HuH-7 (cell line): Measurements from ENCODE around the gene DSEL.

Source experiments
- DNase-seq: peaks from one replicate; pipeline ENCODE4 v3.0.0; 2011; ENCODE audit warnings: low spot score

Gene DSEL

DNA sequence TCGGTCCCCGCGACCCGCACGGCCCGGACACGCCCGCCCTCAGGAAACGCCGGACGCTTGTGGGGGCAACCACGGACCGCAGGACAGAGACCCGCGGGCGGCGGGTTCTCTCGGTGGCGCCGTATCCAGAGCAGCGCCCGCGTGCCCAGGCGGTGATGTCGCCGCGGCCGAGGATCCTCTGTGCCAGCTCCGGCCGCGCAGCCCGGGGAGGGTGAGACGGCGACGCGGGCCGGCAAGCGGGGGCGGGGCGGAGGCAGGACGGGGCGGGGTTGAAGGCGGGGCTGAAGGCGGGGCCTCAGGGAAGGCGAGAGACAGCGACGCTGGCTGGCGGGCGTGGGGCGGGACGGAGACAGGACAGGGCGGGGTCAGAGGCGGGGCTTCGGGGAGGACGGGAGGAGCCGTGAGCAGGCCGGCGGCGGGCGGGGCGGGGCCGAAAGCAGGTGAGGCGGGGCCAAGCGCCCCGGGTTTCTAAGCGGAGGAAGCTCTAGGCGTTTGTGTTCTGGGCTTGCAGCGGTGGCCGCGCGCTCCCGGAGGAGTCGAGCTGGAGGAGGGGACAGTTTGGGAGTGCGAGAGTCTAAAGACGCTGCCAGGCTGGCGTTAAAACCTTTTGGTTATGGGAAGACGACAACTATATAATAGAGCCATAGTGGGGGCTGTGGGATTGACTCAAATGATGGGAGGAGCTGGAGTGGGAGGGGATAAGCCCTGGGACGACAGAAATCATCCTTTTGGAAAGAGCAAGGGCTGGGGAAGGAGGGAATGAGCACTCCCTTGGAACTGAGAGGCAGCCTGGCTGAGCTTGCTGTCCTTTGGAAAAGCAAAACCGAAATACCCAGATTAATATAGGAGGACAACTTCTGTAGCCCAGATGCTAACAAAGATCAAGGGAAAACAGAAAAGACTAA is at the start of gene DSEL:
TSS of gene DSEL (minus strand) at position 182 of the 905 bp plus-strand sequence. CDS start 2,112 bp downstream, outside the sequence.
- DNase-seq: peak; percentile 71

DNA sequence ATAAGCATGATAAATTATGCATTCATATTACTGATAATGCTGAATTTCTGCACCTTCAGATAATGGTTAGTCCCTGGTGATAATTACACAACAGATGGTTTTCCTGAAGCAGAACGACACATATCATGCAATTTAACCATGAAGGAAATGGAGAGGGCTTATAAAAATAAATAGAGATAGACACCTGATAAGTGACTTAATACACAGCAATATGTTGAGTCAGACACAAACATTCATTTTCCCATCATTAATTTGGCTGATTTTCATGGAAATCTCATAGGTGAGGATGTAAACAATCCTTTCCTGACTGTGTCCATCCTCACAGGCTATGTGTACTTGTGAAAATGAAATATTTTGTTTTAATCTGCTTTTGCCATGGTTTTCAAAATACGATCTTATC is 36.9 kb upstream of the DSEL start:
- DNase-seq: no peak

DNA sequence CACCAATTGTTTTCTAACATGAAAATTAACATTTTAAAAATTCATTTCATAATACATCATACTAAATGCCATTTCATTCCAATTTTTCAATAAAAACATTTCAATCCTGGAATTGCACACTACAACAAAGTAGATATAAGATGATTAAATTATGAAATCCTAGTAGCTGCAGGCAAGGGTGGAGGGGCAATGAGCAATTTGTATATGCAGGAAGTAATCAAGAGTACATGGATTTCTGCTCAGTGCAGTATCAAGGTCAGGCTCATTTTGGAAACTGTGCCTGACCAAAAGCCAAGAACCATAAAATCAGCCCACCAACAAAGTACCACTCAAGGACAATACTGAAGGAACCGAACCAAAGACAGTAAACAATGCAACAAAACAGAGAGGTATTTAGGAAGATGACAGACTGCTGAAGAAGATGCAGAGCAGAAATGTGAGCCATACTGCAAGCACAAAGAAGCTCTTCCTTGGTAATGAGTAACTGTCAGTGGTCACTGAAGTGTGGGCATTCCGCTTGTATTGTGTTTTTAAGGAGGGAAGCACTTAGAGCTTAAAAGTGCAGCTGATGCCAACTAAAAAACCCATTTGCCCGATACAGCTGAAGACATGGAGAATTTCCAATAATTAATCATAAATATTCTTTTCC is 34.5 kb upstream of the DSEL start:
- no peak for DNase-seq

DNA sequence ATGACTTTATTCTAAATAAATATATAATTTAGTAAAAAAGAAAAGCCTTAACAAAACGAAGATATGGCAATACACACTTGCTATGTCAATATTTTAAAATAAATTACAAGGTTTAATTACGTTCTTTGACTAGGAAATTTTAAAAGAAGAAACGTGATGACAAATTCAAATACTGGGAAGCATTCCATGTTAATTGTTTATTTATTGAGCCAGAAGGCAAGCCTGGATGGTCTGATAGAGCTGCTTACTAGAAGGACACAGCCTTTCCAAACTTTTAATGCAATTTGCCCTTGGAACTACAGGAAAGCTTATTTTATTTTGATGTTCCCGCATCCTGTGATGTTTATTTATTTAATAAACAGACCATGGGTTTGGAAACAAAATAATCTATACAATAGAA is 33.4 kb upstream of the DSEL start:
- no peak for DNase-seq

DNA sequence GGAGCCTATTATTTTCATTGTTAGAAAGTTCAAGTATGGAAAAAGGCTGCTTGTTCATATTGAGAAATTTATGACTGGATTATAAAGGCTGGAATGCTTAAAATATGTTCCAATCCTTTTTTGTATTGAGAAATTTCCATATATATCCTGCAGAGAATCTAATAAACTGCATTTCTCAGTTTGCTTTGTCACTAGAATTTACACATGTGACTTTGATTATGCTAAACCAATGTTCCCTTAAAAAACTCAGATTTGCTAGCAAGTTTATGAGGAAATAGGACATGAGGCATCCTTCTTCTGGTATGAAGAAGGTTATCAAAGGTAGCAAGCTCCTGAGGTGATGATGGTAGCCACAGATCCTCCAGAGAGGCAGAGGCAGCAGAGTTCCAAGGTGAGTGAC is 29.2 kb upstream of the DSEL start:
- DNase-seq: no peak

DNA sequence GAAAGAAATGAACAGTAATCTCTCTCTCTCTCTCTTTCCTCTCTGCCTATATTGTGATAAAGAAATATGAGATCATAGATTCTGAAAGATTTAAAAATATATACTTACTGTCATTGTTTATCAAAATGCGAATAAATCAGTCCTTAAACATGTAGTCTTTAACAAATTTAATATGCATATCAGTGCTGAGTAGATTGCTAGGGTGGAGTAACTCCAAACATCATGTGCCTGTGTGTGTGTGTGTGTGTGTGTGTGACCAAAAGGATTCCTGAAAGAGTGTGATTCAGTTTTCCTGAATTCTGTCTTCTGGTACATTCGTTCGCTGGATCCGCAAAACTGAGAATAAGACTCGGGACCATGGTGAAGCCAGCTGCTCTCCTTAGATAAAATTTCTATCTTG is 24.0 kb upstream of the DSEL start:
- no peak for DNase-seq

DNA sequence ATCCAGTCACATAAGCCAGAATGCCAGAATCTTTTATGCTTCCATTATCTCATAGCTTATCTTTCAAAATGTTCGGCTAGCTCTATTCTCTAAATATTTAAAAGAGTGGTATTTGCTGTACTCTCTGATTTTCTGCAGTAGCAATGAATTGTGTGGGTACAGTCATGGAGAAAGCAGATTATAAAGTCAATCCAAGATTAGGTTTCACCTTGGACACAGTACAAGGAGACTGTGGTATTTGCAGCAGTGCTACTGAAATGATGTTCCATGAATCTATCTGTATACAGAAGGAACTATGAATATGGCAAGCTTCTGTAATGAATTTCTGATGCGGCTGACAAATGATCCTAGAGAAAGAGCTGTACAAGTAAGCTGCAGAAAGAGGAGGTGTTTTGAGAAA is 15.4 kb upstream of the DSEL start:
- no peak for DNase-seq

DNA sequence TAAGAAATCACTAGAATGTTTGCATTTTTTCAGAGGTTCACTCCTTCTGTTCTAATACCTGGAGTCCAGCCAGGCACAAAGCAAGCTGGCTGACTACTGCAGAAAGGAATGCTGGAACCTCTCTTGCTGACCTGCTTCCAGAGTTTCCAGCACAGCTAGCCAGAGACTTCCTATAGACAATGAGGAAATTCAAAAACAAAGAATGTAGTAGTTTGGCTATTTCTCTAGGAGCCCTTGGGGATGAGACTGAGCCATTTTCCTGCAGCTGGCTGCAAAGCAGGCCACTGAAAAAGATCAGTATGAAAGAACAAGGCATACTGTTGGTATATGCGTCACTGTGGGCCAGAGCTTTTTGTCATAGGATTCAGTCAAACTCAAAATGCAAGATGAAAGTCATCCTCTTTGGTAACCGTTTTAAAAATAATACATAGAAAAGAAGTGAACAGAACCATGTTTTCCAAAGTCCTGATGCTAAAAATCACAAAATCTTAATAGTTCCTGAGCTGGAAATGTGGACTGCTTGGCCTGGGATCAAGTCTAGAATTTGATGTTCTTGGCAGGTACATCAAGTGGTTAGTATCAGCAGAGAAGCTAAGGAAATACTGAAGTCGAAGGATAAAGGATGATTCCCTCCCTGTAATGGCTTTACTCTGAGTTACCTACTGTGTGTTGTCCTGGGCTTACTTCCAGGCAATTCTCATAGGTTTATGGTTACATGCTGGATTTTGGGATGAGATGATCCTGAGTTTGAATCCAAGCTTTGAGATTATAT is 9.0 kb upstream of the DSEL start:
- no peak for DNase-seq

DNA sequence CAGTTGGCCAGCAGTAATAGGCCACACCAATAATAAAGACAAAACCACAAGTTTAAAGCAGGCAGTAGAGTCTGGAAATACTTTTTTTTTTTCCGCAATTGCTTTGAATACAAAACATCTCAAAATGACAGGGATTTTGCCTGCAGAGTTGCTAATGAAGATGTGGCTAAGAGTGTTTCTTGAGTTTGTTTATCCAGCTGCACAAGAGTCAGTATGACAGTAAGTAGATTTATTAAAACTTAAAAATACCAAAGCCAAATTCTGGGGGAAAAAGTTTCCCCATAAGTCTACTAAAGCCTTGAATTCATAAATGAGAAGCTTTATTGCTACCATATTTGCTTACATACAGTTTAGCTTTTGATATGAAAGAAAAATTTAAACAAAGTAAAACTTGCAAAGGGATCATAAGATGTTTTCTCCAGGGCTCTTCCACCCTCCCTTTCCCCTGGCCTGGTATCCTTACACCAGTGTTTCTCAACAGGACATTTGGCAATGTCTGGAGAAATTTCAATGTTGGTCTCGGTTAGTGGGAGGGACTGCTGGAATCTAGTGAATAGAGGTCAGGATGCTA is 3.9 kb upstream of the DSEL start:
- DNase-seq: no peak

DNA sequence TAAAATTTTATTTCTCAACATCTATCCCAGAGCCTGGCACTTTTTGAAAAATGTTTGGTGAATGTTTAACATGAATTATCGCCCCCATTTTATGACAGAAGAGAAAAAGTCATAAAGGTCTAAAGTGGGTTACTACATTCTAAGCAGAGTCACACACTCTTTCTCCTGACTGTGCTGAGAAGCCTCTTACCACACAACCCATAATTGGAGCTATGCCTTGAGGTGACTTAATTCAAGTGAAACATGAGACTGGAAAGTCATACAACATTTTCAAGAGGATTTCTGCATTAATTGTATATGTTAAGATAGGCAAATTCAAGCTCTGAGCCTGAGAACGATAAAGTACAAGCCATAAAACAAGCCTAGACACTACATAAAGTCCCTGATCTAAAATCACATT is 3.1 kb upstream of the DSEL start:
- DNase-seq: no peak

DNA sequence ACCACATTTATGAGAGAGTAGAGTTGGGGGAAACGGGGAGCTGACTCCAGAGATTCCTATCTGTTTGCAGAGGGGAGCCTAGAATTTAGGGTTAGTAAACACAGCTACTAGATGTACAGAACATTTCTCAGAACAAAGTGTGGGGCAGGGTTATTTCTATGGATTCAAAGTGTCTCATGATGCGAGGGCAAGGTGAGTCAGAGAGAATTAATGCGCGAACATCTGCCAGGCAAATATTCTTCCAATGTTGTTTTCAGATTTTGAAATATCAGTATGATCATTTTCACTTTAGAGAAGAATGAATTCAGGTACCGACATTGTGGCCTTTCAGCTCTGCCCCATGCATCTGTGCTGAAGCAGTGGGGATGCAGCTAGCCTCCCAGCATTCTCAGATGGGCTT is 2.0 kb upstream of the DSEL start:
- no peak for DNase-seq

DNA sequence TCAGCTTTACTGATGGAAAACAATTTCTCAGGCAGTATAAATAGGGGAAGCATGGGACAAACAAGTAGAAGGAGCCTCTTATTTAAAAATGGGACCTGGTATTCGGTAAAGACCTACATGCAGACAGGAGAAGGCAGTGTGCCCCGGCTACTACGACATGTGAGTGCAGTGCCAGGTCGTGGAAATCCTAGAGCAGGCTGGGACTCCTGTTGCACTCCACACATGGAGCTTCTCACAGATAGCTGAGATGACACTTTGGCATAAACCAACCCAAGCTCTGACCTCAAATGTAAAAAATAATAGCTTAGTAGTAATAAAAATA is 885 bp upstream of the DSEL start:
- DNase-seq: no peak

DNA sequence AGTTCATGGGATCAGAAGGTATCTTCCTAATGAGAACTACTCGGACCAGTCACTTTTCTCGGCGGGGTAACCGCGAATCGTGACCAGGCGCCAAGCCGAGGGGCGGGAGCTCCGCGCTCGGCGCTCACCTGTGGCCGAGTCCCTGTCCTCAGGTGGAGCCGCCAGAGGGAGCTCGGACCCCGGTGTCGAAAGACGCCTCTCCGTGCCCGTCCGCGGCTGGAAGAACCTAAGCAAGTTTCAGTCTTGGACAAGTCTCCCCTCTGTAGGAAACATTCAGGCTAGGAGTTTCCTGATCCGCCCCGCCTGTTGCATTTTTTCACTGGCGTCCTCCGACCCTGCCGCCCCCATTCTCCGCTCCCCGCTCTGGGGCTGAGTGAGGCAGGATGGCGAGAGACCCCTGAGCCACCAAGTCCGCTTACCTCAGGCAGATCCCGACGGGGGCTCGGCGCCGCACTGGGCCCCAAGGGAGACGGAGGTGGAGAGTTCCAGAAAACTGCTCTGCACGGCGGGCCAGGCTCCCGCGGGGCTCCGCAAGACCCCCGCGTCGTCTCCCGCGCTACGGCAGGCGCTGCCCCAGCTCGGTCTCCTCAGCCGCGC is 480 bp downstream of the DSEL start:
- peak; percentile 63 for DNase-seq

DNA sequence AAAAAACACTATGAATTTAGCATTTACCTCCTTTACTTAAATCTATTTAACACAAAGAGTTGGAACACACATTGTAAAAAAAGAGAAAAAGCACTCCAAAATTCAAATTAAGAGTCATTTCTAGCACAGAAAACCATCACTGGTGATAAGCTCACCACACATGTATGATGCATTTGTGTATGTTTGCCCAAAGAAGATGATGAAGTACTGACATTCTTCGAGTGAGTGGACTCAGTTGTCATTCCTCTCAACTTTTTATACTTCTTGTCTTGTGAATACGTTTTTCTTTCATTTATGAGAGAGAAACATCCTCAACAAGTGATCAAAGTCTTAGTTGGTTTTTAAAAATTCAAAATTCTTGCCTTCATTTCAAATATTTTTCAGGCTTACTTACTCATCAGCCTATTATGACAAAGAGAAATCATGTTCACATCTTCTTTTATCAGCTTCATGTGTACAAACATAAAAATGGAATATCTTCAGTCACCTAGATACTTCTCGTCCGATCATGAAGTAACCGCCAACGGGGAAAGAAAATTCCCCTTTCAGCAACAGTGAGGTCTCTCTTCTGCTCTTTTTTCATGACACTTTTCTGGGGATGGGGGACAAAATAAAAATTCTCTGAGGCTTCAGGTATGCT is 1.5 kb downstream of the DSEL start:
- DNase-seq: no peak

DNA sequence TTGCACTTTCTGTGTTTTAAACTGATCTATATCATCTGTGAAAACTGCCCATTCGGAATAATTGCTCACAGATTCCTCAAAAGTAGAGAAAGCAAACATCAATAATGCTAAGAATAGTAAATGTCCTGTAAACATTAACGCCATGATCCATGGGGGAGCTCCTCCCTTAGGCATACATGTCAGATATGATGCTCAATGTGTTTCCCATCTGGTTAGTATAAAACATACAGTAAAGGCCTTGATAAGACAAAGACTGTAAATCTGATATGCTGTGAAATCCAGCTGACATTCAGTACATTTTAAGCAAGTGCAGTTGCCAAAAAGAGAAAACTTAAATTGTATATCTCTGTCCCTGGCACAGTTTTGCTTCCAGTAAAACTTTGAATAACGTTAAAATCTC is 2.1 kb downstream of the DSEL start:
- no peak for DNase-seq

DNA sequence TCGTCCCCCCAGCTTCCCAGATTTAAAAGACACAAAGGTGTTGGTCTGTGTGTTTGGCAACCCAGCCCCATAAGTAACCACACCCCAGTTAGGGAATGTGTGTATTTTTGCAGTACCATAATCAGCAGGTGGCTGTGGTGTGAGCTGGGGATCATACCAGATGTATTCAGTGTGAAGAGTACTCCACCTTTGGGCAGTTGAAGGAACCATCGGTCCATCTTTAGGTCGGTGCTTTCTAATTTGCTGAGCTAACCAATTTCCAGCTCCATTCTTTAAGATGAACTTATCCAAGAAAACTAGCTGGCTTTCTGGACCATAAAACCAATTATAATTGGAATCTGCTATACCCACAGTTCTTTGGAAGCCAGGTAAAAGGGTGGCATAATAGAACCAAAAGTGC is 3.2 kb downstream of the DSEL start:
- DNase-seq: peak; percentile 31

DNA sequence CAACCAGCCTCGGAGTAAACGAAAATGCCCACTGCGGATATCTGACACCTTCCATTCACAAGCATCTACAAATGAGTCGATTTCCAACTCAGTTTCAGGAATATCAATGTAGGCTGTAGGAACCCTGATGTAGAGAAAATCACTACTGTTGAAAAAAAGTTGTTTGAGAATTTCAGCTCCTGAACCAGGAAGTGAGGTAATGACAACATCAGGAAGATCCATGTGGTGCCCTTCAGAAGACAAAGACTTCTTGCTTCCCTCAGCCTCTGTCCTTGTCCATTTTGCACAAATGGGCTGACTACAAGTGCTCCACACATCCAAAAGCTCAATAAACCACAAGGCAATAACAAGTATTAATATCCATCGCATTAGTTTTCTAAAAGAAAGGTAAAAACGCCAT is 4.7 kb downstream of the DSEL start:
- no peak for DNase-seq

DNA sequence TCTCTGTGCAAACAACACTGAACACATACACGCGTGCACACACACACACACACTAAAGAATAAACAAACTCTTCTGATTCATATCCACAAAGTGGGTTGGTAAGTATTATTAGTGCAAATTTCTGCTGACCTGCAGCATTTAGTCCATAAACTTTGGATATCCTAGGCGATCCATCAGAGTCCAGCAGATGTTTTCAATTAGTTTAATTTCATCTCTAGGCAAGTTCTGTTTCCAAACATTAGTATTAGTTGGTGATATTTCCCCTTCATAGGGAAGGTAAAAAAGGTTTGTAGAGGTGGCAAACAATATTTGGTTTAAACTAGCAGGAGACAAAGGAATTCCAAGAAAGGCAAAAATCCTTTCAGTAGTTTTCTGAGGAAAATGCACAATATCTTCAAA is 5.7 kb downstream of the DSEL start:
- DNase-seq: no peak

DNA sequence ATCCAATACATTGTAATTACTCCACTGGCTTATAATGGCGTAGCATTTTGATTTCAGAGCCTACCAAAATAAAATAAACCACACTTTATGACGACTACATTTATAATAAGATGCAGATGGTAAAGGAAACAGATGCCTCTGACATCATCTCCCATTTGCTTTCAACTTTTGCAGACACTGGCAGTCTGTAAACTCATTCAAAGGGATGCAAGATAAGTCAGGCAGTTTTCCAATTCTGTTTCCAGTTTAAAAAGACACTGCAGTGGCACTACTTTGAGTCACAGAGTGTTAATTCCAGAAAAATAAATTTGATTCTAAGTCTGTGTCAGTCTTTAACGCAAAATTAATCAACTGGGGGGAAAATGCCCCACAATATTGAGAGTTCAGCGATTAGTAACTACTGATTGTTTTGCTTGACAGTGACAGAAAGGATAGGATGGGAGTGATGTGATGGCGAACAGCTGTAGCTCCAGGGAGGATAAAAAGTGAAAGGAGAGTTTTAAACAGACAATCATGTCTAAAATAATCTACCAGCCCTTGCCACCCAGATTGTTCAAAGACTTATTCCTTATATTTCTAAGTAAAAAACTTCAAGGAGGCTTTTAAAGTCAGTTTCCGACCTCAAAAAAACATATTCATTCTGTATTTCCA is 6.7 kb downstream of the DSEL start:
- DNase-seq: no peak

DNA sequence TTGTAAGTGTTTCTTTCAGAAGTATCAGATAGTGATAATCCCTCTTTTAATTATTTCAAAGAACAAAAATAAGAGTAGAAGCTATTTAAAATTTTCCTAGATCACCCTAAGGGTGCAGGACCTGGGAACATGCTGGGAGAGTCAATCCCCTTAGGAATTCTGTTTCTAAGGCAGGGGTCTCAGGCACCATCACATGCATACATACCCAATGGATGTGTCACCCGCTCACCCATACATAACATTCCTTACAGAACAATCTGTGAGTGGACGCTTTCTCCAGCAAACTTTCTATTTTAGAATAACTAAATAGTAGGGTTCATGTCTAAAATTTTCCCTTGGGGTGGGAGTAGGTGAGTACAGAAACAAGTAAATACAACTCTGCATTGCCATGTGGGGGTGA is 8.4 kb downstream of the DSEL start:
- DNase-seq: no peak

DNA sequence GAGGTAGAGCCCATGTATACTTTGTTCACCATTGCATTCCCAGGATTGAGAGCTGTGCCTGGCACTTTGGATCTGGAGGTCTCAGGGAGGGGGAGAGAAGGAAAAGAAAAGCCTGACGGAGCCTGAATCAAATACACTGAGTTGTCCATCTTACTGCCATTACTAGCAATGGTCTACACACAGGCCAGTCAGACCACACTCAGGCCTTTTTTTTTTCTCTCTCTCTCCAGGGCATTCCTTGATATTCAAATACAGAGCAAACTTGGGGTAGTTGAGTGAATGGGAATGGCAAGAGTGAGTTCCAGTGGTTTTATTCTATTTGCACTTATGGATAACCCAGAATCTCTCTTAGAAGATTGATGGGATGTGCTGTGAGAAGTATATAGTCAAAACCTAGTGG is 11.8 kb downstream of the DSEL start:
- no peak for DNase-seq
